ENCODE results near the gene FER.
"Not testable (repeated sequence)": the region's sequence is repeated elsewhere in the genome, so short reads cannot be mapped to it uniquely, and the experiment has no call there.

FER gene

DNA sequence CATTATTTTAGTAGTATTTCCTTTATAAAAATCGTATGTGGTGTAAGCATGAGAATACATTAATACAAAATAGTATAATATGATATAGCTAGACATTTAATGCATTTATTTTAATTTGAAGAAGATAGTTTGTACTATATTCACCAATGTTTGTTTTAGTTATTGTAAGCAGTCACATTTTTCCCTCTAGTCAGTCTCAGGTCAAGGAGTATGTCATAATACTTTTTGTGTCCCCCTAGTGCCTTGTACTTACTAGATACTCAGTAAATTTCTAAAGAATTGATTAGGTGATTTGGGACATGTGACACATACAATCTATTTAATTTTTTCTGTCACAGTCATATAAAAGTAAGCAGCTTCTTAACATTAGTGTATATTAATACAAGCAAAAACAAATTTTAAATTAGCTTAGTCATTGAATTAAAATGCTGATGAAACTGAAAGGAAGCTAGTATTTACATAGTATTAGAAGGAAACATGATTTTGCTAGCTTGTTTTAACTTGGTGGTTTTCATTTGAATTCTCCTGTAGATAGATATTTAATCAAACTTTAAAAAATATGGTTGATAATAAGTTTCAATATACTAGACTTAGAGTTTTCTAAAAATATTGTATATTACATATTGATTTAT, 242.2 kb downstream of the FER start:
- DNase-seq, result no peak

DNA sequence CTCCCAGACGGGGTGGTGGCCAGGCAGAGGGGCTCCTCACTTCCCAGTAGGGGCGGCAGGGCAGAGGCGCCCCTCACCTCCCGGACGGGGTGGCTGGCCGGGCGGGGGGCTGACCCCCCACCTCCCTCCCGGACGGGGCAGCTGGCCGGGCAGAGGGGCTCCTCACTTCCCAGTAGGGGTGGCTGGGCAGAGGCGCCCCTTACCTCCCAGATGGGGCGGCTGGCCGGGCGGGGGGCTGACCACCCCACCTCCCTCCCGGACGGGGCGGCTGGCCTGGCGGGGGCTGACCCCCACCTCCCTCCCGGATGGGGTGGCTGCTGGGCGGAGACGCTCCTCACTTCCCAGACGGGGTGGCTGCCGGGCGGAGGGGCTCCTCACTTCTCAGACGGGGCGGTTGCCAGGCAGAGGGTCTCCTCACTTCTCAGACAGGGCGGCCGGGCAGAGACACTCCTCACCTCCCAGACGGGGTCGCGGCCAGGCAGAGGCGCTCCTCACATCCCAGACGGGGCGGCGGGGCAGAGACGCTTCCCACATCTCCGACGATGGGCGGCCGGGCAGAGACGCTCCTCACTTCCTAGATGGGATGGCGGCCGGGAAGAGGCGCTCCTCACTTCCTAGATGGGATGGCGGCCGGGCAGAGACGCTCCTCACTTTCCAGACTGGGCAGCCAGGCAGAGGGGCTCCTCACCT, 244.8 kb downstream of the FER start:
- not testable (repeated sequence) for DNase-seq

DNA sequence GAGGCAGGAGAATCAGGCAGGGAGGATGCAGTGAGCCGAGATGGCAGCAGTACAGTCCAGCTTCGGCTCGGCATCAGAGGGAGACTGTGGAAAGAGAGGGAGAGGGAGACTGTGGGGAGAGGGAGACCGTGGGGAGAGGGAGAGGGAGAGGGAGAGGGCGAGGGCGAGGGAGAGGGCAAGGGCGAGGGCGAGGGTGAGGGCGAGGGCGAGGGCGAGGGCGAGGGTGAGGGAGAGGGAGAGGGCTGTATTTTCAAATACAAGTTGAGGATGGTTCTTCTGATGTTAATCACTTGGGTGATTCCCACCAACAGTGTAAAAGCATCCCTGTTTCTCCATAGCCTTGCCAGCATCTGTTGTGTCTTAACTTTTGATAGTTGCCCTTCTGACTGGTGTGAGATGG, 245.7 kb downstream of the FER start:
- not testable (repeated sequence) for DNase-seq

DNA sequence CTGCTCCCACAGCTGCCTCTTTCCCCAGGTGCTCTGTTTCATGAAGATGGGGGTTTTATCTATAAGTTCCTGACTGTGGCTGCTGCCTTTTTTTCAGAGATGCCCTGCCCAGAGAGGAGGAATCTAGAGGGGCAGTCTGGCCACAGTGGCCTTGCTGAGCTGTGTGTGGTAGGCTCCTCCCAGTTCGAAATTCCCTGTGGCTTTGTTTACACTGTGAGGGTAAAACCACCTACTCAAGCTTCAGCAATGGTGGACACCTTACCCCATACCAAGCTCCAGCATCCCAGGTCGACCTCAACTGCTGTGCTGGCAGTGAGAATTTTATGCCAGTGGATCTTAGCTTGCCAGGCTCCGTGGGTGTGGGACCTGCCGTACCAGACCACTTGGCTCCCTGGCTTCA, 250.0 kb downstream of the FER start:
- DNase-seq, result no peak

DNA sequence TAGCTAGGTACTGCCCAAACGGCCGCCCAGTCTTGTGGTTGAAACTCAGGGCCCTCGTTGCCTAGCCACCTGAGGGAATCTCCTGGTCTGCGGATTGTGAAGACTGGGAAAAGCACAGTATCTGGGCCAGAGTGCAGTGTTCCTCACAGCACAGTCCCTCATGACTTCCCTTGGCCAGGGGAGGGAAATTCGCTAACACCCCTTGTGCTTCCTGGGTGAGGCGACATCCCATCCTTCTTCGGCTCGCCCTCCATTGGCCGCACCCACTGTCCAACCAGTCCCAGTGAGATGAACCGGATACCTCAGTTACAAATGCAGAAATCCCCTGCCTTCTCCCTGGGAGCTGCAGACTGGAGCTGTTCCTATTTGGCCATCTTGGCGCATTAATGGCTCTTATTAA, 250.5 kb downstream of the FER start:
- DNase-seq, result no peak

DNA sequence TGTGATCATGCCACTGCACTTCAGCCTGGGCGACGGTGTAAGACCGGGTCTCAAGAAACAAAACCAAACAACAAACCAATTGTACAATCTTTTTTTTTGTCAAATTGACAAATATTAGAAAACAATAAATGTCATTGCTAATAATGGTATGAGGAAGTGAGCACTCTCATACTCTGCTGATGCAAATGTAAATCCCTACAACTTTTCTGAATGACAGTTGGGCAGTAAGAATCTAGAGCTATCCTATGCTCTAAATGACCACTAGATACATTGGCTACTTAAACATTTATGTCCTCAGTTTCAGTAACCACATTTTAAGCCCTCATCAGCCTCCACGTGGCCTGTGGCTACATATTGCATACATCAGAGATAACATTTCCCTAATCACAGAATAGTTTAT, 256.2 kb downstream of the FER start:
- no peak for DNase-seq

DNA sequence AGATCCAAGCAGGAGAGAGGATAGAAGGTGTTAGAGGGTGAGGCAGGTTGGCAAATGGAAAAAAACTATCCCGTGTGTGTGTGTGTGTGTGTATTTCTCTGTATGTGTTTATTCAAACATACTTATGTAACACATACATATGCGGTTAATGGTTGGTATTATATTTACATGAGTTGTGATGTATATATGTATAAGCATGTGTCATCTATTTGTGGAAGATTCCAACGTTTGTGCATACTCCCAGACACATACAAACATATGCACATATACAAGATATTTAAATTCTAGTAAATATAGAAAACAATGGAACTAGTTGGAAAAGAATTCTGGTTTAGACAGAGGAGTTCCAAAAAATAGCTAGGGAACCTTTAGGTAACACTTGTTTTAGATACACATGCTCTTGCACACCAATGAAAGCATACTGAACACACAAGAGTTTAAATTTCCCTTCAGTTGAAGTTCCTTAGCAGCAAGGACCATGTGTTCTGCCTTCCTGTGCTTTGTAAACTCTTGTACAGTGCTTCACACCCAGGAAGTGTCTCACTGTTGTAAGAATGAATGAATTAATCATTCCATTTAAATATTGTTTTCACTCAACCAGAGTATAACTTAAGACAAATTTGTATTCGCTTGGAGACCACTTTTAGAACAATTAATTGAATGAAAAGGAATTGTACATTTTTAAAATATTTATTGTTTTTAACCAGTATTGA, 257.8 kb downstream of the FER start:
- DNase-seq, result no peak

DNA sequence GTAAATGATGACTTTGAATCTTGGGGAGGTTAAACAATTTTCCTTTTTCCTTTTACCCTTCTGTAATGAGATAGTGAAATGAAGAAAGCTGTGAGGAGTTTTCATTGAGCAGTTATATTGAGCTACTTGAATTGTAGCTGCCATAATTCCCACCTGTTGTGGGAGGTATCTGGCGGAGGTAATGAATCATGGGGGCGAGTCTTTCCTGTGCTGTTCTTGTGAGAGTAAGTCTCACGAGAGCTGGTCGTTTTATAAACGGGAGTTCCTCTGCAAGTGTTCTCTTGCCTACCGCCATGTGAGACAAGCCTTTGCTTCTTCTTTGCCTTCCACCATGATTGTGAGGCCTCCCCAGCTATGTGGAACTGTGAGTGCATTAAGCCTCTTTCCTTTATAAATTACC, 258.4 kb downstream of the FER start:
- no peak for DNase-seq

DNA sequence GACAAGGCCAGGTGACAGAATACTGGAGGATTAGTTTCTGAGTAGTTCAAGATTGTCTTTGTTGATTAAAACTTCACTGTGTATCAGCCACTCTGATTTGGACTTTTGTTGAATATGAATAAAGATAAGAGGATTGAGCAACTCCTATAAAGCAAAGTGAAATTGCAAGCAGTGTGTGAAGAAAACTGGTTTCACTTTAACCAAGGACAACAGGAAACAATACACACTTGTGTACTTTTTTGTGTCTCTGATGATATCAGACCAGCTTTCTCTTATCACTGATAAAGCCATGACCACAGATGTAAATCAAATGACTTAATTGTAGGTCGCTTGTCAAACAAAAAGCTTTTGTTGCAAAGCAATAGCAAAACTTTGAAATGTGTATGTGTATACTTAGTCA, 268.6 kb downstream of the FER start:
- no peak for DNase-seq

DNA sequence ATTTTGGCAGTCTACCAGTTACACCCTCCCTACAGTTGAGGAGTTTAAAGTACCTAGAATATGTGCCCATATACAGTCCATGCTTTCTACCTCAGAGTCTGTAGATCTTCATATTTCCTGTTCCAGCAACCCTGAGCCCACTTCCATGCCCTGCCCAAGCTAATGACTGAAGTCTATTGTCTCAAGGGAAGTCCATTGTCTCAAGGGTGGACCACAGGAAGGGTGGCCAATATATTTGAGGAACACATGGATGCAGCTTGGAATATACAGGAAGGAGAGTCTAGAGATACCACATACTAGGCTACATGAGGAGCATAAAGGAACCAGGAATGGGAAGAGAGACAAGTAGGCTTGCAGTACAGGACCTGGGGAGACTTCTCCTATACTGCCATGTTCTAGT, 274.4 kb downstream of the FER start:
- DNase-seq, result no peak

DNA sequence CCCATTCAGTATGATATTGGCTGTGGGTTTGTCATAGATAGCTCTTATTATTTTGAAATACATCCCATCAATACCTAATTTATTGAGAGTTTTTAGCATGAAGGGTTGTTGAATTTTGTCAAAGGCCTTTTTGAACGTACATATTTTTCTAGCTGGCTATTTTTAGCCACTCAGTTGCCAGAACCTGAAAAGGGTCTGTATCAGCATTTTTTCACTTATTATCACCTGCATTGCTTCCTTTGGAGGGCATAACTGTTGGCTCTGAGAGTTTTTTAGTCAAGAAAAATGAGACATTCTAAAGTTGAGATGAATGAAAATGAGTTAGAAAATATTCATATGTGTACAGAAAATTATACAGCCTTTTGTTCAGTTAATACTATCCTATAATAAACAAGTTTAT, 278.0 kb downstream of the FER start:
- not testable (repeated sequence) for DNase-seq

DNA sequence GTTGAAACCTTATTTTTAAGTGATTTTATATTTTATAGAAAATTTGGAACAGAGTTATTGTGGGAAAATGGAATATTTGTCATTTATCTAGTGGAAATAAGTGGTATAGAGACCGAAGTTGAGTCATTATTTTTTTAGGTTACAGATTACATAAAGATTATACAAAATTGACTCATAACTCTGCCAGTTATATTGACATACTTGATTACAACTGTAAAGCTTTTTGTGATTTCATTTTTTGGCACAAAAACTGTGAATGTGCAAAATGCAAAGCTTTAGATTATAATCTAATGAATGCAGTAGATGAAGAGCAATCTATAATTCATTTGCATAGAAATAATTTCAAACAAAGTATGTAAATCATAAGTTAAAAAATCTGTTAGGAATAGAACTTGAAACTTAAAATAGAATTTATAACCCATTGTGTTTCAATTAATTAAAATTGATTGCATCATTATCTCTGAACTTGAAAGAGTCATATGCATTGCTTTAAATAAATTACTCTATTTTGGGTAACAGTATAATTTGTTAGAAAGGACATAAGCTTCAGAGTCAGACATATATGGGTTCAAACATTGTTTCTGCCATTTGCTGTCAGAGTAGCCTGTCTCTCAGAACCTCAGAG, 280.4 kb downstream of the FER start:
- DNase-seq, result no peak

DNA sequence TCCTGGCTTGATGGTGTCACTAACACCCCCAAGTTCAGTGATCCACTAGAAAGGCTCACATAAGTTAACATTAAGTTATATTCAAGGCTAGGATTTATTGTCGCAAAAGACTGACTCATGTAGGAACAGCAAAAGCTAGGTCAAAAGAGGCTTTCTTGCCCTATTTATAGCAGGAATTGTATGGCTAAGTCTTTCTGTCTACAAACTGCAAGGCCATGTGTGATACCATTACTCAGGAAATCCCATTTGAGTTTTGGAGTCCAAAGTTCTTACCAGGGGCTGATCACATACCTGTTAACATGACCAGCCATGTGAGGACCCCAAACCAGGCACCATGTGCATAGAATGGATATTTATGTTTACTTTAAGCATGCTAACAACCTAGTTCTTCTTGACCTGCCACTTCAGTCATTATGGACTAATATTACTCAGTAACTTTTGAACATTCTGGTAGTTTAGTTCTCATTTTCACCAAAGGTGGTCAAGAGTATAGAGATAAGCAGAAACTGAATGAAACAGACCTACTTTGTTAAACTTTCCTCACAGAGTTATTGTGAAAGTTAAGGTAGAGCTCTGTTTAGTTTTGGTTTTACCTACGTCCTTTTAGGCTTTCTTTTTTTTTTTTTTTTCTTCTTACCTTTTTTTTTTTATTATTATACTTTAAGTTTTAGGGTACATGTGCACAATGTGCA, 281.1 kb downstream of the FER start:
- no peak for DNase-seq

DNA sequence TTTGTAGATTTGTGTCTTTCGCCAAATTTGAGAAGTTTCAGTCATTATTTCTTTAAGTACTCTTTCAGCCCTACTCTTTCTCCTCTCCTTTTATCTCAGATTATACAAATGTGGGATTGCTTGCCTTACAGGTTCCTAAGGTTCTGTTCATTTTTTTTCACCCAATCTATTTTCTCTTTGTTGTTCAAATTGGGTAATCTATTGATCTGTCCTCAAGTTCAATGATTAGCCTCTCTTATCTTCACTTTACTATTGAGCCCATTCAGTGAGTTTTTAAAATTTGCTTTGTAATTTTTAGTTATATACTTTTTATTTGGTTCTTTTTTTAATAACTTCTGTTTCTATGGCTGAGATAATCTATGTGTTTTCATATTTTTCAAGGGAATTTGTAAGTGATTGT, 282.1 kb downstream of the FER start:
- DNase-seq, result no peak

DNA sequence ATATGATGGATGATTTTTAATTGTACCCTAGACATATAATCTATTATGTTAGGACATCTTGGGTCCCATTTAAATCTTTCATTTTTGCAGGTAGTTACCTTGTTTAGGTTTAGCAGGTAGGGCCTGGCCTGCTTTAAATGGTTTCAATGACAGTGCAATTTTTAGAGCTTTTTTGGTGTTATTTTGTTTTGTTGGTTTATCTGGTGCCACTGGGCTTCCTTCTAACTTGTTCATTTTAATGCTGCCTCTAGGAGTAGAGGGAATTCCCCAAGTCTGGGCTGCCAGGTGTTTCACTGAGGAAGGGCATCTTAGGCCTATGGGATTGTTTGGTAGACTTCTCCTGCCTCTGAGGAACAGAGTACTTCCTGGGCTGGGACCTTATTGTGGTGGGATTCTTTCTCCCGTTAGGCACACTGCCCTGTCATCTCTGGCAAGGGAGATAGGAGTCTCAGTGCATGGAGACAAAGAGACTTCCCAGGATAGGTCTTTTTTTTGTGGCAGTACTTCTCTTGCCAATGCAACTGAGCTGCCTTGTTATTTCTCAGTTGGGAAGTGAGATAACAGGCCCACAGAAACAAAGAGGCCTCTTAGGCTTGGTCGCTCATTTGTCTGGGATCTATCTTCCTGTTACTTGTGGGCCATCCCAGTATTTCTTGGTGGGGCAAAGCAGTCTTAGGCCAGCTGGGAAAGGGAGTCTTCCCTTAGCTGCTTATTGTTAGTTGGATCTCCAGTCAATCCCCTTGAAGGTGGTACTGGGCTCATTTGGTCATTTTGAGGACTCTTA, 282.9 kb downstream of the FER start:
- DNase-seq, result no peak

DNA sequence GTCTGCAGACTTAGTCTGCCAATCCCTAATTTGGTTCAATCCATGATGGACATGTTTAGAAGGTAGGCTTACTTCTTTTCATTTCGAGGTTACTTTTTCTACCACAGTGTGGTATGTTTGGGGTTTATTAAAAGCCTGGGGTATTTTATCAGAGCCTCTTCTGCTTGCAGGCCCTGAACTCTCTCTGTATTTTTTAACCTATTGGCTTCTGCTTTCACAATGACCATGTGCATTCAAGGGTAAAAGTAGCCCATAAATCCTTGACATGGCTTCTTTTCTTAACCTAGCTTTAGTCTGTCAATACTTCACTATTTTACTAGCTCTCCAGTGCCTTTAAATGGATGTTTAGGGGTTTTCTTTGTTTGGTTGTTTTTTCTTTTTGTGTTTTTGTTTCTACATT, 286.6 kb downstream of the FER start:
- DNase-seq, result no peak

DNA sequence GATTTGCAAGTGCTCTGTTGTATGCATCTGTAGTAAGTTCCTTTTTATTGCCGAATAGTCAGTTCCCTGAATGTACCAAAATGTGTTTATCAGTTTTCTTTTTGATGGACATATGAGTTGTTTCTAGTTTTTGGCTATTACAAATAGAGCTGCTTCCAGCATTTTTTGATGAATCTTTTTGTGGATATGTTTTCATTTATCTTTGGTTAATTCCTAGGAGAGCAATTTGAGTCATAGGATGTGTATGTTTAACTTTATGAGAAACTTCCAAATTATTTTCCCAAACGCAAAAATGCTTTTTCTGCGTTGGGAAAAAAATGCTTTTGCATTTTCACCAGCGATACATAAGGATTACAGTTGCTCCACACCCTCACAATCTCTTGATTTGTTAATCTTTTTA, 287.7 kb downstream of the FER start:
- DNase-seq, result no peak

DNA sequence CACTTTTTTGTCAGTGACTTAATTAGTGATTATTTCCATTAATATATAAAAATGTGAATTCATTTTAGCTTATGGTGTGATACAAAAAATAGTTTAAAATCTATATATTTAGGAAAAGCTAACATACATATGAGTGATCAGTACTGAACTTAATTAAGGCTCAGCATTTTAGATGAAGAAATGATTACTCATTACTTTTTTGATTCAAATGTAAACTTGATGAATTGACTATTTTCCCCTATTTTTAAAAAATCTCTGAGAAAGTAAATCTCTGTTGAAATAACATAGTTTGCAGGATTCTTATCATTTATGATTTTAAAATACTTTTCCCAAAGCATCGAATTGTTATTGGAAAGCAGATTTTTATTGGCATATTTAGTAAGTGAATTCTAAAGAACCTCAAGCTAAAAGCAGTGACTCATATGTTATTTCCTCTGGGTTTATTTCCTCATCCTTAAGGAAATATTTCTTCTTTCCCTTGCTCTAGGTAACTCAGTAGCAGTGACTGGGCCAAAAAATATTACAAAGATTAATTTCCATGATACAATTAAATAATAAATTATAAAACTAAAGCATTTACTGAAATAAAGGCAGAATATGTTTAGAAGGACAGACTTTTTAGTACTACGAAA, 290.6 kb downstream of the FER start:
- DNase-seq, result no peak

DNA sequence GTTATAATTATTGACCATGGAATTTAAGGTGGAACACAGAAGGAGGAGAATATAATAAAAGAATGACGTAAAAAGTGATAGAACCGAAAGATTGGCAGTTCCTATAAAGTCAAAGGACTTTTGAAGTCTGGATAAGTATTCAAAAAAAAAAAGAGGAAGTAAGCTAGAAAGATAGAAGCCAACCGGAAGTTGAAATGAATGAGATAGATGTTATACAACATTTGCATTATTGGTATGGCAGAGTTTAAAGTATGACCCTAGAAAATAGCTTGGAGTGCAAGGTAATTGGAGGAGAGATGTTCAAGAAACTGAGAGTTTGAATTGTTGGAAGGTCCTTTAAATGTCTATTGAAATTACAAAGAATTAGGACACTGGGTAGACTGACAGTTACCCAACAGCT, 293.6 kb downstream of the FER start:
- DNase-seq, result no peak

DNA sequence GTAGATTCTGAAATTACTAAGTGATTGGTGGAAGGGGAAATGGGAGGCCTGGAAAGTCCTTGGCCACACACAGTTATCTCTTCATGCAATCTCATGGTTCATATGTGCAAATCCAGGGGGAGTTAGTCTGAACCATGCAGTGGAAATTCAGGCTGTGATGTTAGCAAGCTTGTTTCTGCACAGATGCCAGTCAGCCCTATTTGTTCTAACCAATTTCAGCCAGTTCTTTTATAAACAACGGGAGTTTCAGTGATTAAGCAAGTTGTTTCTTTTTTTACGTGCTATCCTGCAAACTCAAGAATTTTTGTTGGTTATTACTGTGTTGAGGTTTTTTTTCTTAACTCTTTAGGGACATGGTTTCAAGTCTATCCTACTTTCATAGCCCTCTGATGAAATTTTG, 298.0 kb downstream of the FER start:
- no peak for DNase-seq

DNA sequence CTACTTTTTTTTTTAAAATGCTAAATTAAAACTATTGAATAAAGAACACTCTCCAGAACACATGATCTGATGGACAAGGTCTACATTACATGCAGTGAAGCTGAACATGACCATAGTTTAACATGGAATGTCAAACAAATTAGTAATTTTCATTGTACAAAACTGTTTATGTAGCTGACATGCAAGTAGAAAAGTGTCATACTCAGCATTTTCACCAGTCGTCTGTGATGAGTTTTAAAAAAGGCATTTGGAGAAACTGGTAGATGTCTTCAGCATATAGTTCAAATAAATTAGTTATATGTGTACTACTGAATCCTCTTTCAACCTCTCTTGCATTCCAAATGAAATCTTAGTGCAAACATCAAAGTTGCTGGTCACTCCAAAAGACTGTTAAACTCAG, 301.9 kb downstream of the FER start:
- no peak for DNase-seq

DNA sequence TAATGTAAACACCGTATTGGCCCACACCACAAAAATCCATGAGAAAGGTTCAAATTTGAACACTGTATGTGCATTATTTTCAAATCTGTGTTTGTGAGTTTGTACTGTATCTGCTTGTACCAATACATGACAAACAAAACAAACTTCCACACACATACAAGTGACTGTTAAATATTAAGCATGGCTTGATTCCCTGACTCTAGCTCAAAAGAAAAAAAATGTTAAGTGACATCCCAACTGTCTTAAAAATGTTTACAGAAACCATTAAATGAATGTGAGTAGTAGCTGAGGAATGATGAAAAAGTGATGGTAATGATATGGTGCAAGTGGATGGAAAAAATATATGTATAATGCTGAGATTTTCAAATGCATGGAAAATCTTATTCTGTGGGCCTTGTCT, 302.6 kb downstream of the FER start:
- DNase-seq, result not testable (repeated sequence)

Data from stimulated activated CD4-positive, alpha-beta T cell treated with anti-CD3 and anti-CD28 coated beads, Interleukin-12 subunit alpha, Interleukin-12 subunit beta, amount 100 ng/mL, for 4 hours (primary cell).